H9 (cell line): Measurements from ENCODE around the gene CROT. TPM values are rescaled to one million over a fixed set of nuclear protein-coding genes. Genes with fewer than 3 reads are reported as not detected.
A peak's percentile ranks its signal among the peaks of the same experiment; 100 is the strongest.

ENCODE experiments used
- DNase-seq: peaks from one replicate; pipeline ENCODE4 v3.0.0-alpha.2; 2017
- H2AFZ ChIP-seq: one replicate; pipeline ENCODE4 v1.6.1; 2013; ENCODE audit warnings: mild to moderate bottlenecking, low read length, control low read depth, moderate library complexity
- H2AK5ac ChIP-seq: 2 replicates; pipeline ENCODE4 v1.6.1; 2013; ENCODE audit warnings: low read length, control low read depth, mixed read lengths; ENCODE audit not compliant: insufficient read length
- H2BK120ac ChIP-seq: one replicate; pipeline ENCODE4 v1.6.1; 2013; ENCODE audit warnings: low read depth, mild to moderate bottlenecking, low read length, control low read depth, inconsistent platforms; ENCODE audit not compliant: poor library complexity, severe bottlenecking
- H2BK12ac ChIP-seq: 2 replicates; pipeline ENCODE4 v1.6.1; 2013; ENCODE audit warnings: low read length, control low read depth, mixed read lengths, low read depth; ENCODE audit not compliant: insufficient read length
- H2BK15ac ChIP-seq: 2 replicates; pipeline ENCODE4 v1.6.1; 2013; ENCODE audit warnings: low read depth, low read length, control low read depth
- H2BK20ac ChIP-seq: one replicate; pipeline ENCODE4 v1.6.1; 2013; ENCODE audit warnings: low read depth, mild to moderate bottlenecking, low read length, control low read depth, inconsistent platforms; ENCODE audit not compliant: poor library complexity, severe bottlenecking
- H2BK5ac ChIP-seq: 2 replicates; pipeline ENCODE4 v1.6.1; 2013; ENCODE audit warnings: low read length, control low read depth, mixed read lengths; ENCODE audit not compliant: insufficient read length
- H3K14ac ChIP-seq: 2 replicates; pipeline ENCODE4 v1.6.1; 2013; ENCODE audit warnings: low read length, control low read depth; ENCODE audit not compliant: insufficient read depth
- H3K18ac ChIP-seq: 2 replicates; pipeline ENCODE4 v1.6.1; 2013; ENCODE audit warnings: low read depth, mild to moderate bottlenecking, mixed read lengths, low read length, control low read depth; ENCODE audit not compliant: insufficient read length
- H3K23ac ChIP-seq: 2 replicates; pipeline ENCODE4 v1.6.1; 2013; ENCODE audit warnings: low read length, control low read depth, mixed read lengths, low read depth; ENCODE audit not compliant: insufficient read length
- H3K23me2 ChIP-seq: 2 replicates; pipeline ENCODE4 v1.6.1; 2013; ENCODE audit warnings: low read depth, mild to moderate bottlenecking, mixed read lengths, low read length, control low read depth; ENCODE audit not compliant: insufficient read length, poor library complexity, severe bottlenecking
- H3K27ac ChIP-seq: 2 replicates; pipeline ENCODE4 v1.5.1; 2013; ENCODE audit warnings: low read length, control low read depth, mixed read lengths, low read depth; ENCODE audit not compliant: insufficient read length
- H3K27me3 ChIP-seq: 2 replicates; pipeline ENCODE4 v1.6.1; 2013; ENCODE audit warnings: low read length, control low read depth, inconsistent platforms; ENCODE audit not compliant: insufficient read depth
- H3K4ac ChIP-seq: 2 replicates; pipeline ENCODE4 v1.6.1; 2013; ENCODE audit warnings: low read depth, mild to moderate bottlenecking, control low read depth, inconsistent platforms, low read length, moderate library complexity
- H3K4me1 ChIP-seq: 2 replicates; pipeline ENCODE4 v1.6.1; 2013; ENCODE audit warnings: low read length, control low read depth, inconsistent platforms; ENCODE audit not compliant: insufficient read depth
- H3K4me2 ChIP-seq: 2 replicates; pipeline ENCODE4 v1.6.1; 2013; ENCODE audit warnings: low read length, control low read depth, mixed read lengths; ENCODE audit not compliant: insufficient read length, insufficient read depth
- H3K56ac ChIP-seq: 2 replicates; pipeline ENCODE4 v1.6.1; 2013; ENCODE audit warnings: low read depth, mild to moderate bottlenecking, mixed read lengths, low read length, control low read depth; ENCODE audit not compliant: insufficient read length
- H3K79me1 ChIP-seq: 2 replicates; pipeline ENCODE4 v1.6.1; 2013; ENCODE audit warnings: low read depth, mild to moderate bottlenecking, moderate library complexity, low read length, control low read depth, inconsistent platforms; ENCODE audit not compliant: insufficient read depth, poor library complexity, severe bottlenecking
- H3K79me2 ChIP-seq: 2 replicates; pipeline ENCODE4 v1.6.1; 2013; ENCODE audit warnings: low read length, control low read depth, inconsistent platforms; ENCODE audit not compliant: insufficient read depth
- H3K9ac ChIP-seq: 2 replicates; pipeline ENCODE4 v1.6.1; 2013; ENCODE audit warnings: low read length, control low read depth, mixed read lengths; ENCODE audit not compliant: insufficient read length; ENCODE audit errors: extremely low read depth
- H3K9me3 ChIP-seq: one replicate; pipeline ENCODE4 v1.6.1; 2013; ENCODE audit warnings: low read depth, low read length, inconsistent platforms; ENCODE audit not compliant: control insufficient read depth
- H3T11ph ChIP-seq: one replicate; pipeline ENCODE4 v1.6.1; 2013; ENCODE audit warnings: mild to moderate bottlenecking, low read length, control low read depth, inconsistent platforms
- H4K20me1 ChIP-seq: one replicate; pipeline ENCODE4 v1.6.1; 2013; ENCODE audit not compliant: control insufficient read depth, insufficient read length, insufficient read depth
- H4K5ac ChIP-seq: 2 replicates; pipeline ENCODE4 v1.6.1; 2013; ENCODE audit warnings: low read depth, mild to moderate bottlenecking, mixed read lengths, low read length, control low read depth; ENCODE audit not compliant: insufficient read length
- H4K8ac ChIP-seq: replicated peaks from 2 replicates; pipeline ENCODE4 v1.6.1; 2013; ENCODE audit warnings: low read length, control low read depth, mixed read lengths, low read depth; ENCODE audit not compliant: insufficient read length
- H4K91ac ChIP-seq: 2 replicates; pipeline ENCODE4 v1.6.1; 2013; ENCODE audit warnings: low read depth, mild to moderate bottlenecking, moderate library complexity, mixed read lengths, low read length, control low read depth; ENCODE audit not compliant: insufficient read length
- H3K27ac Mint-ChIP-seq, 3 experiments: 2 replicates in 2 of 3; 3 replicates in 1 of 3; pipeline ENCODE4 v1.8.0; 2020 to 2021; ENCODE audit warnings: mixed read lengths in 3 of 3, mild to moderate bottlenecking in 1 of 3, moderate library complexity in 1 of 3
- H3K27me3 Mint-ChIP-seq: 2 replicates; pipeline ENCODE4 v1.8.0; 2021; ENCODE audit warnings: low read depth, mild to moderate bottlenecking, moderate library complexity, mixed read lengths
- H3K36me3 Mint-ChIP-seq, 3 experiments: 2 replicates in 2 of 3; 3 replicates in 1 of 3; pipeline ENCODE4 v1.8.0; 2020 to 2021; ENCODE audit warnings: low read depth in 3 of 3, mixed read lengths in 3 of 3; ENCODE audit not compliant: insufficient read depth in 1 of 3
- H3K4me1 Mint-ChIP-seq, 2 experiments: 2 replicates each; pipeline ENCODE4 v1.8.0; 2020; ENCODE audit warnings: mixed read lengths in 2 of 2
- H3K4me3 Mint-ChIP-seq, 2 experiments: 2 replicates in 1 of 2; 3 replicates in 1 of 2; pipeline ENCODE4 v1.8.0; 2020 to 2021; ENCODE audit warnings: mild to moderate bottlenecking in 2 of 2, mixed read lengths in 2 of 2, moderate library complexity in 1 of 2
- H3K9me3 Mint-ChIP-seq, 2 experiments: 2 replicates in 1 of 2; 3 replicates in 1 of 2; pipeline ENCODE4 v1.8.0; 2020; ENCODE audit warnings: mild to moderate bottlenecking in 2 of 2, mixed read lengths in 2 of 2, moderate library complexity in 1 of 2
- WGBS: extraction: QIAGEN DNeasy Blood & Tissue Kit; methylation state at CpG from one replicate; pipeline ENCODE4 v1.1.7; 2013; ENCODE audit warnings: missing lambda C conversion rate, low lambda C conversion rate, mixed read lengths; ENCODE audit not compliant: insufficient read length; ENCODE audit errors: extremely low coverage; 5-methylcytosine and 5-hydroxymethylcytosine counted together
- total RNA-seq: library from RNA; stranded (reverse); gene quantifications from 2 replicates; pipeline ENCODE4 v1.2.1, GENCODE V29; 2021
- TF ChIP-seq, protein P1 (sequence below): fragments of 200-600 bp; sonication (generic); conservative IDR thresholded peaks from 3 replicates; pipeline ENCODE4 v1.8.0; 2021; ENCODE audit warnings: antibody characterized with exemption, mild to moderate bottlenecking

Gene CROT
- total RNA-seq, 1 experiment from 2014 or later: 6.0 TPM

DNA sequence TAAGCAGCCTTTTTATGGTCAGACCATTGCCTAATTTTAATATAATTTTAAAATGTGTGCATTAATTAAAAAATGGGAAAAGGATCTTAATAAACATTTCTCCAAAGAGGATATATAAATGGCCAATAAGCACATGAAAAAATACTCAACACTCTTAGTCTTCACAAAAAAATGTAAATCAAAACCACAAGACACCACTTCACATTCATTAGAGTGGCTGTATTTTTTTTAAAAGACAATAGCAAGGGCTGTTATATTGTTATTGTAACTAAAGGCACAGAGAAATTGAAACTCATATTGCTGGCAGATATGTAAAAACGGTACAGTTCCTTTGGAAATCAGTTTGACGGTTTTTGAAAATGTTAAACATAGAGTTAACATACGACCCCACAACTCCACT is 3.2 kb upstream of the CROT start:
- Histone ChIP-seq H2AFZ (no peak overlapping the region), H3K4me1 (no peaks in the 10 kb centered on the region), H3K4me2 (no peak overlapping the region), H4K8ac (no peak overlapping the region), H3K18ac (no peak overlapping the region), H3K27ac (no peak overlapping the region), H2BK15ac (no peak overlapping the region), H3K23ac (no peak overlapping the region), H3K27me3 (no peaks in the 10 kb centered on the region), H3K9me3 (no peaks in the 10 kb centered on the region), H3K79me2 (no peaks in the 10 kb centered on the region), H2BK5ac (no peak overlapping the region), H3K79me1 (no peaks in the 10 kb centered on the region), H3K56ac (no peak overlapping the region), H2BK12ac (no peak overlapping the region), H3T11ph (no peak overlapping the region), H3K14ac (no peak overlapping the region), H2AK5ac (no peak overlapping the region), H3K4ac (no peak overlapping the region), H3K23me2 (peaks cover 8% of the 10 kb centered on the region), H4K20me1 (no peaks in the 10 kb centered on the region), H3K9ac (no peak overlapping the region), H2BK20ac (no peak overlapping the region), H4K91ac (no peak overlapping the region), H2BK120ac (no peak overlapping the region), H4K5ac (no peak overlapping the region)
- Mint-ChIP-seq H3K4me3 (peak overlapping the region in 1 of 2 experiments; percentile 57; a peak in 2 of 5 replicates), H3K4me1 (peaks cover 33 to 34% of the 10 kb centered on the region in 2 experiments), H3K27ac (peak overlapping the region in 1 of 3 experiments; percentile 25; a peak in 1 of 7 replicates), H3K27me3 (peaks cover 6% of the 10 kb centered on the region; the same call in 1 of the 2 replicates), H3K9me3 (no peaks in the 10 kb centered on the region), H3K36me3 (peaks cover 7 to 16% (median 9%) of the 10 kb centered on the region in 3 experiments; a peak in 6 of 7 replicates)
- no peak for DNase-seq
- WGBS: no CpG with 5 or more reads among the region's 3 CpGs
- TF ChIP-seq, protein P1, sequence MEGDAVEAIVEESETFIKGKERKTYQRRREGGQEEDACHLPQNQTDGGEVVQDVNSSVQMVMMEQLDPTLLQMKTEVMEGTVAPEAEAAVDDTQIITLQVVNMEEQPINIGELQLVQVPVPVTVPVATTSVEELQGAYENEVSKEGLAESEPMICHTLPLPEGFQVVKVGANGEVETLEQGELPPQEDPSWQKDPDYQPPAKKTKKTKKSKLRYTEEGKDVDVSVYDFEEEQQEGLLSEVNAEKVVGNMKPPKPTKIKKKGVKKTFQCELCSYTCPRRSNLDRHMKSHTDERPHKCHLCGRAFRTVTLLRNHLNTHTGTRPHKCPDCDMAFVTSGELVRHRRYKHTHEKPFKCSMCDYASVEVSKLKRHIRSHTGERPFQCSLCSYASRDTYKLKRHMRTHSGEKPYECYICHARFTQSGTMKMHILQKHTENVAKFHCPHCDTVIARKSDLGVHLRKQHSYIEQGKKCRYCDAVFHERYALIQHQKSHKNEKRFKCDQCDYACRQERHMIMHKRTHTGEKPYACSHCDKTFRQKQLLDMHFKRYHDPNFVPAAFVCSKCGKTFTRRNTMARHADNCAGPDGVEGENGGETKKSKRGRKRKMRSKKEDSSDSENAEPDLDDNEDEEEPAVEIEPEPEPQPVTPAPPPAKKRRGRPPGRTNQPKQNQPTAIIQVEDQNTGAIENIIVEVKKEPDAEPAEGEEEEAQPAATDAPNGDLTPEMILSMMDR: no peak
